Transverse colon (tissue), 4 donors: Measurements from ENCODE around the gene CPA5.

Experiments
- CTCF ChIP-seq, 5 experiments: fragments of 200-600 bp in 3 of 5; fragments of 450-650 bp in 2 of 5; sonication (generic) in 3 of 5; IDR thresholded peaks; 1 replicate in 2 of 5; 2 replicates in 3 of 5; pipeline ENCODE4 v1.5.1; 2016 to 2017; ENCODE audit warnings: antibody characterized with exemption in 5 of 5, inconsistent platforms in 3 of 5, mild to moderate bottlenecking in 2 of 5, moderate library complexity in 1 of 5
- POLR2A ChIP-seq: fragments of 450-650 bp; IDR thresholded peaks from one replicate; pipeline ENCODE4 v1.6.1; 2016; ENCODE audit warnings: antibody characterized with exemption, mild to moderate bottlenecking, moderate library complexity
- POLR2AphosphoS5 ChIP-seq, 3 donors: sonication (generic); formaldehyde crosslinking; IDR thresholded peaks; one replicate each; pipeline ENCODE4 v1.6.1; 2016; ENCODE audit warnings: antibody characterized with exemption in 3 of 3

DNA sequence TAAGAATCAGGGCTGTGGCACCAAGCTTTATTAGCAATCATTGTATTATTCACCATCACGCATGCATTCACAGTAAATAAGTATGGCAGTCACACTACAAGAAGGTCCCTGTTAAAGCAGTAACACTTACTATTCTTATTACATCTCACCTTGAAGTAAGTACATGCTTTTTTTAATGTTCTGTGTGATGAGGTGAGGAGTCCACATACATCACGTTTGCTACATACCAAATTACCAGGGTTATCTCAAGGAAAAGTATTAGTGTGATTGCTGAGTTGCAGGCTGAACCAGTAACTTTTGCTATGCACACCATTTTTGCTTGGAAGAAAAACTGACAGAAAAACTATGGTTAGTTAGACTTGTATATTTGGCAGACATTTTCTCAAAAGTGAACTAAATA, 60.4 kb downstream of the CPA5 start:
- TF ChIP-seq CTCF (IDR thresholded peaks at IDR 0.05), result no peak
- TF ChIP-seq POLR2A, result no peak
- TF ChIP-seq POLR2AphosphoS5 (IDR thresholded peaks at IDR 0.05), result no peak
